Tibial artery (tissue), 4 donors: ENCODE results near the gene CTSC.
A peak's percentile ranks its signal among the peaks of the same experiment; 100 is the strongest.

ENCODE experiments used
- DNase-seq, 2 donors: peaks; one replicate each; pipeline ENCODE4 v3.0.0-alpha.2; 2019
- H3K27ac ChIP-seq, 2 donors: fragments of 200-600 bp; sonication (generic) in 1 of 2; 1 replicate in 1 of 2; 2 replicates in 1 of 2; pipeline ENCODE4 v1.5.1; 2018 to 2019; ENCODE audit warnings: mild to moderate bottlenecking in 1 of 2
- H3K27me3 ChIP-seq, 2 donors: fragments of 200-600 bp; sonication (generic) in 1 of 2; one replicate each; pipeline versions ENCODE4 v1.5.1 to v1.6.0; 2016 to 2019
- H3K36me3 ChIP-seq, 3 donors: fragments of 200-600 bp; sonication (generic) in 2 of 3; one replicate each; pipeline ENCODE4 v1.5.1; 2016 to 2019; ENCODE audit warnings: mild to moderate bottlenecking in 2 of 3
- H3K4me1 ChIP-seq, 4 donors: fragments of 200-600 bp; sonication (generic) in 2 of 4; 1 replicate in 3 of 4; 2 replicates in 1 of 4; pipeline ENCODE4 v1.5.1; 2016 to 2019
- H3K4me3 ChIP-seq, 2 donors: fragments of 200-600 bp; sonication (generic) in 1 of 2; 1 replicate in 1 of 2; 2 replicates in 1 of 2; pipeline ENCODE4 v1.5.1; 2018 to 2019; ENCODE audit warnings: mild to moderate bottlenecking in 2 of 2
- H3K9me3 ChIP-seq, 3 donors: fragments of 200-600 bp; sonication (generic) in 1 of 3; one replicate each; pipeline ENCODE4 v1.5.1; 2016 to 2019
- intact Hi-C: fragments of 100-400 bp; cut with DNase I; formaldehyde crosslinking; loops from one replicate; pipeline ENCODE4 v1.15.0; 2023; ENCODE audit warnings: low total_unique reads
- TF ChIP-seq, protein P1 (sequence below), 2 experiments: fragments of 200-600 bp in 1 of 2; fragments of 450-650 bp in 1 of 2; IDR thresholded peaks; one replicate each; pipeline ENCODE4 v1.5.1; 2017 to 2019; ENCODE audit warnings: antibody characterized with exemption in 2 of 2, mild to moderate bottlenecking in 1 of 2, moderate library complexity in 1 of 2

Gene CTSC

DNA sequence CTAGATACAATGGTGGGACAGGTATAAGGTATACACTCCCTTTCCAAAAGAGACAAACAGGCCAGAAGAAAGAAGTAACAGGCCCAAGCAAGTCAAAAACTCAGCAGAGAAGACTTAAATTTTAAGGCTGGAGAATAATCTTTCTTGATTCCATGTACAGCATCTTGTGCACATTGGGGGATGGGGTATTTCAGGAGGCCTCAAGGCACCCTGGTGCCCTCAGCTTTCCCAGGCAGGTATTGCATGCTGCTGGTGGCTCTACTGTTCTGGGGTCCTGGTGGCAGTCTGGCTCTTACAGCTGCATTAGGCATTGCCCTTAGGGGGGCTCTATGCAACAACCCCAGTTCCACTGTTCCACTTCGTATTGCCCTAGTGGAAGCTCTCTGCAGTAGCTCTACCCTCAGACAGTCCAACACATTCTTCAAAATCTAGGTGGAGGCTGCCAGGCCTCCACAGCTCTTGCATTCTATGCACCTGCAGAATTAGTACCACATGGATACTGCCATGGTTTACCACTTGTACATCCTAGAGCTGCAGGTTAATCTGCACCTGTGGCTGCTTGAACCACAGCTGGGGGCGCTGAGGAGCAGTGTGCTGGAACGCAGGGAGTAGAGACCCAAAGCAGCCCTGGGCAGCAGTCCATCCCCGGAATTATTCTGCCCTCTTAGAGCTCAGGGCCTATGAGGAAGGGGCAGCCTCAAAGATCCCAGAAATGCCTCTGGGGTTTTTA, 4.2 kb upstream of the CTSC start:
- Histone ChIP-seq H3K27ac (no peak overlapping the region), H3K9me3 (no peaks in the 10 kb centered on the region), H3K36me3 (no peaks in the 10 kb centered on the region), H3K4me1 (peaks cover 0 to 4% (median 2%) of the 10 kb centered on the region in 4 donors), H3K4me3 (no peak overlapping the region), H3K27me3 (no peaks in the 10 kb centered on the region)
- intact Hi-C loops = no loop called here
- TF ChIP-seq, protein P1, sequence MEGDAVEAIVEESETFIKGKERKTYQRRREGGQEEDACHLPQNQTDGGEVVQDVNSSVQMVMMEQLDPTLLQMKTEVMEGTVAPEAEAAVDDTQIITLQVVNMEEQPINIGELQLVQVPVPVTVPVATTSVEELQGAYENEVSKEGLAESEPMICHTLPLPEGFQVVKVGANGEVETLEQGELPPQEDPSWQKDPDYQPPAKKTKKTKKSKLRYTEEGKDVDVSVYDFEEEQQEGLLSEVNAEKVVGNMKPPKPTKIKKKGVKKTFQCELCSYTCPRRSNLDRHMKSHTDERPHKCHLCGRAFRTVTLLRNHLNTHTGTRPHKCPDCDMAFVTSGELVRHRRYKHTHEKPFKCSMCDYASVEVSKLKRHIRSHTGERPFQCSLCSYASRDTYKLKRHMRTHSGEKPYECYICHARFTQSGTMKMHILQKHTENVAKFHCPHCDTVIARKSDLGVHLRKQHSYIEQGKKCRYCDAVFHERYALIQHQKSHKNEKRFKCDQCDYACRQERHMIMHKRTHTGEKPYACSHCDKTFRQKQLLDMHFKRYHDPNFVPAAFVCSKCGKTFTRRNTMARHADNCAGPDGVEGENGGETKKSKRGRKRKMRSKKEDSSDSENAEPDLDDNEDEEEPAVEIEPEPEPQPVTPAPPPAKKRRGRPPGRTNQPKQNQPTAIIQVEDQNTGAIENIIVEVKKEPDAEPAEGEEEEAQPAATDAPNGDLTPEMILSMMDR (IDR thresholded peaks at IDR 0.05) = no peak
- no peak for DNase-seq

DNA sequence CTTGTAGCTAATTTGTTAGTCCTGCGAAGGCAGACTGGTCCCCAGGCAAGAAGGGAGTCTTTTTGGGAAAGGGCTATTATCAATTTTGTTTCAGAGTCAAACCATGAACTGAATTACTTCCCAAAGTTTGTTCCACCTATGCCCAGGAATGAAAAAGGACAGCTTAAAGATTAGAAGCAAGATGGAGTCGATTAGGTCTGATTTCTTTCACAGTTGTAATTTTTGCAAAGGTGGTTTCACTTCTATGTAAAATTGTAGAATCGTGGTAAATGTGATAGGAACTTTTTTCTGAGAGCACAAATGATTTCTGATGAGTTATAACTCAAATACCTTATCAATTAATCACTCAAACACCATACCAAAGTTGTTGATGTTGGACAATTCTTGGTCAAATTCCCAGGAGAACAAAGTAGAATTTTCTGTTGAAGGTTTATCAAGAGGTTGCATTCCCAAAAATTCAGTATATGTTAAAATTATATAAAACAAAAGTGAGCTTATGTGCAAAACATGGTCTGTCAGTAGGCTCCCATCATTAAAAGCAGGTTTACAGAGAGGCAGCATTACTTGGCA, 2.9 kb upstream of the CTSC start:
- TF ChIP-seq, protein P1 (IDR thresholded peaks at IDR 0.05) = no peak
- Histone ChIP-seq H3K27ac (no peak overlapping the region), H3K36me3 (no peaks in the 10 kb centered on the region), H3K4me3 (no peak overlapping the region), H3K9me3 (no peaks in the 10 kb centered on the region), H3K27me3 (no peaks in the 10 kb centered on the region), H3K4me1 (peaks cover 0 to 4% (median 2%) of the 10 kb centered on the region in 4 donors)
- intact Hi-C loops = no loop called here
- no peak for DNase-seq

DNA sequence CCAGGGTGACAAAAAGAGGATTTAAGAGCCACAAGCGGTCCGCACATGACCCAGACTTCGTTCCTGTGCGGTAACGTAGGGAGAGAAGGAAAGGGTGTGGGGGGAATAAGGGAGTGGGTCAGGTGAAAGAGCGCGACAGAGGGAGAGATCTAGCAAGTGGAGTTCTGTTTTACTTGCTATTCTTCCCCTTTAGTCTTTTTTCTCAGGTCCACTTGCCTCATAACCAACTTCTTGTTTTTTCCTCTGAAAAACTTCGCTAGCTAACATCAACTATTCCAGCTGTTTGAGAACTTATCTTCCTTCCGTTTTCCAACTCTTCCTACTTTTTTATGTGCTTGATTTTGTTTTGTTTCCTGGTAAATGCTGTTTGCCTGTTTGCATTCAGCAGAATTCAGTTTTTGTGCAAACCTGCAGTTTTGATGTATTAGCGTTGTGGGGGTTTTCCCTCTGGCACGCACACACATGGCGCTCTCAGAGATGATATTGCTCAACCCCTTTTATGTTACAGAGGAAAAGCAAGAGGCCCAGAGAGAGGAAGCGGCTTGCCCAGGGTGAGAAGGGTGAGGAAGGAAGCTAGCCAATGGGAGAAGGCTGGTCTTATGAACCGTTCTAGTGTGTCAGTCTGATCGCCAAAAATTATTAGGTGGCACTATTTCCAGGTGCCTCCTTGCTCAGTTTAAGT, 592 bp upstream of the CTSC start:
- no peaks in the 10 kb centered on the region for H3K9me3 ChIP-seq
- H3K27me3 ChIP-seq = no peaks in the 10 kb centered on the region
- peak overlapping the region; percentile 61 to 63 for H3K4me3 ChIP-seq
- H3K4me1 ChIP-seq = peaks cover 0 to 4% (median 2%) of the 10 kb centered on the region in 4 donors
- intact Hi-C loops = no loop called here
- TF ChIP-seq, protein P1 (IDR thresholded peaks at IDR 0.05) = no peak
- H3K36me3 ChIP-seq = no peaks in the 10 kb centered on the region
- DNase-seq = peak; percentile 46 to 64
- H3K27ac ChIP-seq = peak overlapping the region; percentile 52 to 54

DNA sequence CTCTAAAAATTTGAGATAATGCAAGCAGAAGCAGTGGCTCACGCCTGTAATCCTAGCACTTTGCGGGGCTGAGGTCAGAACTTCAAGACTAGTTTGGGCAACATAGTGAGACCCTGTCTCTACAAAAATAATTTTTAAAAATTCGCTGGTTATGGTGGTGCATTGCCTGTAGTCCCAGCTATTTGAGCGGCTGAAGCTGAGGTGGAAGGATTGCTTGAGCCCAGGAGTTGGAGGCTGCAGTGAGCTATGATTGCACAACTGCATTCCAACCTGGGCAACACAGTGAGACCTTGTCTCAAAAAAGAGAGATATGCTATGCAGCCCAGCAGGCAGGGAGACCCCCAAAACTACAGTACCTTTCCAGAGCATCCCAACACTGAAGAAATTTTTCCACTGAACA, 2.3 kb downstream of the CTSC start:
- Histone ChIP-seq H3K27me3 (no peaks in the 10 kb centered on the region), H3K27ac (no peak overlapping the region), H3K36me3 (no peaks in the 10 kb centered on the region), H3K4me3 (peak overlapping the region in 1 of 2 donors; percentile 2), H3K4me1 (peaks cover 0 to 4% (median 2%) of the 10 kb centered on the region in 4 donors), H3K9me3 (no peaks in the 10 kb centered on the region)
- TF ChIP-seq, protein P1 (IDR thresholded peaks at IDR 0.05) = no peak
- intact Hi-C loops = no loop called here
- DNase-seq = no peak

DNA sequence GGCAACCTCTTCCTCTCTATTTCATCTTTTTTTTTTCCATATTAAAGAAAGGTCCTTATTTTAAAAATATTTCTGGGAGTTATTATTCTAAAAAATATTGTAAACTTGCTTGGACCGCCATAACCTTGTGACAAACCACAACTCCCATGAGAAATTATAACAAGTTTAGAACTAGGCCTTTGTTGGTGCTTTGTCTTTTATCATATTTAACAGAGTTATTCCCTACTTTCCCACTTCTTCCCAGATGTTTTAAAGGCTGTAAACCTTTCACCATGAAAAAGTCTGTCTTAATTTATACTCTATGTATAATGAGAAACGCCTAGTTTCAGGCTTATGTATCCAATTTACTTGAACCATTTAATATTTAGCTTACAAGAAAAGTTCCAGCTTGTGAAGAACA, 3.7 kb downstream of the CTSC start:
- intact Hi-C loops = no loop called here
- Histone ChIP-seq H3K4me1 (peaks cover 0 to 4% (median 2%) of the 10 kb centered on the region in 4 donors), H3K4me3 (no peak overlapping the region)

More for the DNA sequence above, 3.7 kb downstream of the CTSC start:
- no peaks in the 10 kb centered on the region for H3K27me3 ChIP-seq
- no peaks in the 10 kb centered on the region for H3K9me3 ChIP-seq
- no peak for DNase-seq
- no peak overlapping the region for H3K27ac ChIP-seq
- no peaks in the 10 kb centered on the region for H3K36me3 ChIP-seq
- TF ChIP-seq, protein P1 (IDR thresholded peaks at IDR 0.05) = no peak
